A204.1 (cell line): ENCODE measurements around the gene ASL.
"Not testable (repeated sequence)": the region's sequence is repeated elsewhere in the genome, so short reads cannot be mapped to it uniquely, and the experiment has no call there.

ENCODE experiments used
- FAIRE-seq: peaks from 2 replicates; lab custom pipeline; 2012; peaks lifted over from hg19 to GRCh38; lab: Jason Lieb, UNC

ASL gene

DNA sequence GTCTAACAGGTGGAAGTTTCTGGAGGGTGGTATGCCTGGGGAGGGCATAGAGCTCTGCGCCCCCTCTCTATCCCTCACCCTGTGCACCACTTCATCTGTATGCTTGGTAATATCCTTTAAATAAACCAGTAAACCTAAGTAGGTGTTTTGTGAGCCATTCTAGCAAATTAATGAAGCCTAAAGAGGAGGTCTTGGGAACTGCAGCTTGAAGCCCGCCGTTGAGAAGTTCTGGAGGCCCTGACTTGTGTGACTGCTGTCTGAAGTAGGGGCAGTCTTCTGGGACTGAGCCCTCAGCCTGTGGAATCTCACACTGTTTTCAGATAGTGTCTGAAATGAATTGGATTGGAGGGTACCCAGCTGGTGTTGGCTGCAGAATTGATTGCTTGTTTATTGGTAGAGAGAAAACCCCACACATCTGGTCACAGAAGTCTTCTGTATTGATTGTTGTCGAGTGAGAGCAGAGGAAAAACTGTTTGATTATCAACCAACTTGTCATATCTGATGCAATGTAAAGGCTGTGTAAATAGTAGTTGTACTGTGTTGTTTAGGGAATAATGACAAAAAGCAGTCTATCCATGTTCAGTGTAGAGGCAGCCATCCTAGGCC, 43.7 kb downstream of the ASL start:
- FAIRE-seq, result no peak

DNA sequence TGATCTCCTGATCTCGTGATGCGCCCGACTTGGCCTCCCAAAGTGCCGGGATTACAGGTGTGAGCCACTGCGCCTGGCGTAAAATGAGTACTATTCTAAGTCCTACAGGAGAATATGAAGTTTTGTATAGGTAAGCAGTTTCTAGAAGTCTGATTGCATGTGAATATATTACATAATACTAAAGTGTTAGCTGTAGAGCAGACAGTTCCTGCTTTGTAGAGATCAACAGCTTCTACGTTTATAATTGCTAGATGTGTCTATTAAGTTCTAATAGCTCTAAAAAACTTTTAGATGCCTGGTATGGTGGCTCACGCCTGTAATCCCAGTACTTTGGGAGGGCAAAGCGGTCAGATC, 47.5 kb downstream of the ASL start:
- no peak for FAIRE-seq

DNA sequence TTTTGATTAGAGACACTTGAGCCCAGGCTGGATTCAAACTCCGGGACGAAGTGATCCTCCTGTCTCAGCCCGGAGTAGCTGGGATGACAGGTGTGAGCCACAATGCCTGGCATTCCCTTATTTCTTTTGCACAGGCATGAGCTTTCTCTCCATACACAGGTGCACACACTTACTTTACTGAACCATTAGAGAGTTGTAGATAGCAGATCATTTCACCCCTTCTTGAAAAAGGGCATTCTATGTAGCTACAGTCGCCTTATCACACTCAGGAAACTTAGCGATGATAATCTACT, 48.9 kb downstream of the ASL start:
- FAIRE-seq, result not testable (repeated sequence)

DNA sequence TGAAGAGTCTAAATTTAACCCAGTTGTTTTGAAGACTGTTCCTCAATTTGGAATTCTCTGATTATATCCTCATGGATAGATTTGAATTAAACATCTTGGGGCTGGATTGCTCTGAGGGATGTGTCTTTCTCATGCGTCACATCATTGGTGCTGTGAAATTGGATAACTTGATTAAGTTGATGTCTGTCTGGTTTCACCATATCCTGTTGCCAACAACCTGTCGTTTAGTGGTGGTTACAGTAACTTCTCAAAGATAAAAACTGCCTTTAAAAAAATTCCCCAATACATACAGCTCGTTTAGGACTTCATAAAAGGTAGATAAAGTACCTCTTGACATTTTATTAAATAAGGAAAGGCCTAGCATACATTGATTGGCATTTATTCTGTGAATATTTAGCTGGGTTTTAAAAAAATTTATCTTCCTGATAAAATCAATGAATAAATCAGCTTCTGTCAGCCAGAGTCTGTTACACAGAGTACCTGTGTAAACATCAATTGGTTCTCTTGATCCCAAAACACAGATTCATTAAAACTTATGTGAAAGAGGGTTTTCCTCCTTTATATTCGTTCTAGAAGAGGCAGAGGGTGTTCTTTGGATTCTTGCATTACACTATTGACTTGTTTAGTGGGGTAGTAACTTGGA, 49.6 kb downstream of the ASL start:
- FAIRE-seq, result no peak

DNA sequence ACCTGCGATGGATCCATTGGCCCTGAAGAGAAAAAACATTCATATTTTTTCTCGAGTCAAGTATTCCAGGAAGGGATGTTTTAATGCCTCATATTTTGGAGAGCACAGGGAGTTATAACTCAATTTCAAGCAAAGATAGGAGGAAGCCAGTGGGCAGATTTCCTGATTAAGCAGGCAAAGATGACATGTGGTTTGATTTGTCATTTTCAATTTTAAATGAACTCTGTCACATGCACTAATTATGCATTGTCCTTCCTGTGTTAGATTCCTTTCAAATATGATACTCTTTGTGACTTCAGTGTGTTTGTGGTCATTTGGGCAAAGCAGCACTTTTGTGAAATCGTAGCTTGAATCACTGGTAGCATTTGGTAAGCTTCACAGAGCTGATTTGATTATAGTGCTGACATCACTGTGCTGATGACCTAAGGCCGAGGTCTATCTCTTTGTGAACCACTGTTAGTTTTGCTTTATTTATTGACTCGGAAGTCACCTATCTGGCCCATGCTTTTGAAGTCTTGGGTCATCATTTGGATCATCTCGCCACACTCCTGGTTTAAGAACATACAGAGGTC, 50.2 kb downstream of the ASL start:
- FAIRE-seq, result not testable (repeated sequence)

DNA sequence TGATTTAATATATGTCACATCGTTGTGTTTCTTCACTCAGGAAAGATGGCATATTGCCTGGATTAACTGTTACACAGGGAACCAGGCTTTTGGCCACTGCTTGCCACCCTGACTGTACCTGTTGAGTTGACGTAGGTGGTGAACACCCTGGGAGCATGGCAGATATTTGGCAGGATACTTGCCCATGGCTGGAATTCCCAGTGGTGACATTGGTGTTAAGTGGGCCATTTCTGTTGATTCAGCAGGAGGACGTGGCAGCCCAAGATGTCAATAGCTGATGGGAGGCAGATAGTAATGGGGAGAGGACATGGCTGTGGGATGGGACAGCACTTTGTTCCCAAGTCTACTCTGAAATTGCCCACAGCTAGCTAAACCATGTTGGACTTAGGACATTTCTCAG, 51.6 kb downstream of the ASL start:
- not testable (repeated sequence) for FAIRE-seq

DNA sequence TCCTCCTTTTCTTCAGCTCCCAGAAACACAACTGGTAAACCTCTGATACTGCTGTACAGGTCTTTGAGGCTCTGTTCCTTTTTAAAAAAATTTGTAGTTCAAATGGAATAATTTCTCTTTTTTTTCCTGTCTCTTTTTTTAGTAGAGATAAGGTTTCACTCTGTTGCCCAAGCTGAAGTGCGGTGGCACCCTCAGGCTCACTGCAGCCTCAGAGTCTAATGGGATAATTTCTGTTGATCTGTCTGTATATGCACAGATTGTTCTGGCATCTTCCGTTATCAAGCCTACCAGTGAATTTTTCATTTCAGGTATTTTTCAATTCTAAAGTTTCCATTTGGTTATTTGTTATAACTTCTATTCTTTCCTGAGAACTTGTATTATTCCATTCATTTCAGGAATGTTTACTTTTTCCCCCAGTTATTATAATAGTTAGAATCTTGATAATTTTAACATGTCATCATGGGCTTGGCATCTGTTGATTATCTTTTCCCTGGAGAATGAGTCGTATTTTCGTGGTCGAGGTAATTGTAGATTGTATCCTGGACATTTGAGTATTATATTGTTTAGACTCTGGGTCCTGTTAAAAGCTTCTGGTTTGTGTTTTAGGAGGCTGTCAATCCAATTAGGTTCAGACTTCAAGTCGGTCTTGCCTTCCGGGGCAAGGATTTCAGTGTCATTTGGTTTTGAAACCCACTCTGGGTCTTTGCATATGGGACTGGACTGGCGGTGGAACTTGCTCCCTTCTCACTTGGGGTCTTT, 63.6 kb downstream of the ASL start:
- no peak for FAIRE-seq

DNA sequence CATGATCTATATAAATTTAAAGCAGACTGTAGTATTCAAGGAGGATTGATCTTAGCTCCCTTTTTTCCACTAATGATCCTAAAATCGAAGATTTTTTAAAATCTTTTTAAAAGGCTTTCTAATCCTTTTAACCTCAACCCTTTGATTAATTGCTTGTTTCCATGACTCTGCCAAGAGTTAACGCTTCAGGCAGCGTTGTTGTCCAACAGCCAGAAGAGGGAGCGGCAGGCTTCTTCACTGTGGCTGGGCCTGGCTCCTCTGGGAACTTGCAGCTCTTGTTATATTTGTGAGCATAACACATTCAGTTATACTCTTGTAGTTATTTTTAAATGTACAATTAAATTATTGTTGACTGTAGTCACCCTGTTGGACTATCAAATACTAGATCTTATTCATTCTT, 65.3 kb downstream of the ASL start:
- FAIRE-seq, result no peak

DNA sequence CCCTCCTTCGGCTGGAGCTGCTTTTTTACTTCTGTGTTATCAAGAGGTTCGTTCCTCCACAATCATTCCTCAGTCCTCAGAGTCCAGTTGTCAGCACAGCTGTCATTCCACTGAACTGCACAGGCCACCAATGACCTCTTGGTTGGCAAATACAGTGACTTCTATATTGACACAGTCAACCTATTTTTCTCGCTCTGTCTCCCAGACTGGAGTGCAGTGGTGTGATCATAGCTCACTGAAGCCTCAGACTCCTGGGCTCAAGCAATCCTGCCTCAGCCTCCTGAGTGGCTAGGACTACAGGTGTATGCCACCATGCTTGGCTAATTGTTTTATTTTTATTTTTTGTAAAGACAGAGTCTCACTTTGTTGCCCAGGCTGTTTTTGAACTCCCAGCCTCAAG, 66.7 kb downstream of the ASL start:
- FAIRE-seq, result no peak

DNA sequence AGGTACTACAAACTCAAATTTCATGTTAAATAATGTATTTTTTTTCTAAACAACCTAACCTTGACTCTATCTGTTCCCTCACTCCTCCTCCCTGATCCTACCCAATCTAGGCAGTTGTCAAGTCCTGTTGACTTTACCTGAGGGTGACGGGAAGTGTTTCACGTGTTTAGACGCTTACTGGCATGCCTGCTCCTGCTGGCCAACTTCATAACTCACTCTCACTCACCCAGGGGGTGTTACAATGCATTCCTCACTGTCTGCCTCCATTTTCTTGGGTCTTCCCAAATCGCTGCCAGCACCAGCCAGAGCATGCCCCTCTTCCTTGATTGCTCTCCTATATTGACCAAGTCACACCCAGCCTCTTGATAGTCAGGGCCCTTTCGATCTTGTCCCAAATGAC, 67.4 kb downstream of the ASL start:
- FAIRE-seq, result no peak
